H1 (cell line): ENCODE results near the gene C3orf49. TPM values are rescaled to one million over a fixed set of nuclear protein-coding genes. Genes with fewer than 3 reads are reported as not detected.

Experiments used
- BRCA1 ChIP-seq: IDR thresholded peaks from 2 replicates; pipeline ENCODE4 v1.6.1; 2012; ENCODE audit warnings: low read depth, low read length, improper control_type of control experiment
- KDM4A ChIP-seq: IDR thresholded peaks from one replicate; pipeline ENCODE4 v1.7.1; 2012; ENCODE audit warnings: low read depth, mild to moderate bottlenecking, moderate library complexity, low read length, inconsistent platforms; ENCODE audit not compliant: severe bottlenecking
- MAFK ChIP-seq: IDR thresholded peaks from 2 replicates; pipeline ENCODE4 v1.6.1; 2012; ENCODE audit warnings: low read depth, mild to moderate bottlenecking, improper control_type of control experiment, low read length
- polyA plus RNA-seq, 7 experiments: library from polyadenylated mRNA; depleted of rRNA in 3 of 7; stranded (reverse) in 5 of 7; unstranded in 2 of 7; fragments of >200 nt in 5 of 7; fragments of 200-250 nt in 2 of 7; gene quantifications; 1 replicate in 5 of 7; 2 replicates in 1 of 7; 4 replicates in 1 of 7; pipeline versions ENCODE4 v1.2.1 to v1.2.3, GENCODE V29; 2011 to 2013; ENCODE audit warnings: missing spikeins in 2 of 7, mixed read lengths in 2 of 7
- total RNA-seq: library from RNA; stranded (reverse); fragmentation: NEBNext Ultra II Directional; extraction: Animal tissue kit (Norgen Biotek cat#: 25700); gene quantifications from 2 replicates; pipeline ENCODE4 v1.2.1, GENCODE V29; 2021

The C3orf49 gene
- total and polyA plus RNA-seq, 2 of the 8 experiments (the other 6 are each of a cell fraction or from before 2014, with no cell fraction given), result not detected

DNA sequence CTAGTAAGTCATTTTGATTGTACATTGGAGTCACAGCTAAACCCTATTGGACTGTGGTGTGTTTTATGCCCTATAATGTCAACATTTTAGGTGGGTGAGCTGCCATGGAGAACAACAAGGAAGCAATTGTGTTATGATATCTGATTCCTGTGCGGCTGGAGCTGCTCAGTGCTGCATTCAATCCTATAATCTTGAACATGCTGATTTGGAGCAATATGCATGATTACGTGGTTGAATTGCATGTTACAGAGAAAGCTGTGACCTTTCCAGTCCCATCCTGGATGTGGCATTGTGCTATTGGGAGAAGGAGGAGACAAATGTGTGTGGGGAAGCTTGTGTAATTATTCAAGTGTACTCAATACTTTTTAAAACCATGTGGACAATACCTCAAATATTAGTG is 20.1 kb upstream of the C3orf49 start (continued):
- no peak for TF ChIP-seq KDM4A
- no peak for TF ChIP-seq MAFK
- no peak for TF ChIP-seq BRCA1
